B cell (primary cell): ENCODE data around the gene ADAM11. TPM values are rescaled to one million over a fixed set of nuclear protein-coding genes. Genes with fewer than 3 reads are reported as not detected.

ENCODE experiments used
- ATAC-seq: fragments of 200-7000 bp; cut with Tn5 transposase; one replicate; pipeline ENCODE4 v1.10.0; 2021; ENCODE audit warnings: low read depth, mild to moderate bottlenecking, moderate number of reproducible peaks, moderate library complexity
- CTCF ChIA-PET: fragments of 350-600 bp; sonication (Branson Sonifier 250); formaldehyde crosslinking; loops from one replicate; lab custom pipeline; 2021; ENCODE audit warnings: antibody characterized with exemption, inconsistent platforms; lab: Charles Lee
- POLR2A ChIA-PET: fragments of 350-600 bp; sonication (Branson Sonifier 250); formaldehyde crosslinking; loops from one replicate; lab custom pipeline; 2021; ENCODE audit warnings: antibody characterized with exemption; lab: Charles Lee
- DNase-seq: peaks from one replicate; pipeline ENCODE4 v3.0.0; 2013
- H2AFZ ChIP-seq: 2 replicates; pipeline ENCODE4 v1.6.1; 2012; ENCODE audit warnings: mild to moderate bottlenecking, low read depth, low read length; ENCODE audit not compliant: insufficient read depth, poor library complexity, severe bottlenecking
- H3K27ac ChIP-seq, 2 donors: 1 replicate in 1 of 2; 2 replicates in 1 of 2; pipeline ENCODE4 v1.5.1; 2012 to 2013; ENCODE audit warnings: low read length in 2 of 2, mild to moderate bottlenecking in 2 of 2, moderate library complexity in 1 of 2
- H3K27me3 ChIP-seq, 4 experiments: fragments of 200-600 bp in 1 of 4; sonication (generic) in 1 of 4; replicated peaks in 1 of 4; 1 replicate in 2 of 4; 2 replicates in 2 of 4; pipeline versions ENCODE4 v1.6.1 to v1.7.0; 2013 to 2016; ENCODE audit warnings: low read length in 3 of 4, mild to moderate bottlenecking in 2 of 4, mixed read lengths in 1 of 4, moderate library complexity in 1 of 4; ENCODE audit not compliant: insufficient read depth in 4 of 4, control insufficient read depth in 3 of 4; ENCODE audit errors: control extremely low read depth in 1 of 4
- H3K36me3 ChIP-seq, 2 experiments: replicated peaks in 1 of 2; 1 replicate in 1 of 2; 2 replicates in 1 of 2; pipeline versions ENCODE4 v1.6.1 to v1.7.1; 2013; ENCODE audit warnings: low read length in 1 of 2; ENCODE audit not compliant: insufficient read depth in 2 of 2, control insufficient read depth in 1 of 2; ENCODE audit errors: control extremely low read depth in 1 of 2, extremely low read depth in 1 of 2
- H3K4me1 ChIP-seq, 2 donors: fragments of 200-600 bp in 1 of 2; sonication (generic) in 1 of 2; 1 replicate in 1 of 2; 2 replicates in 1 of 2; pipeline versions ENCODE4 v1.5.1 to v1.6.1; 2013 to 2017; ENCODE audit warnings: low read length in 2 of 2; ENCODE audit not compliant: control insufficient read depth in 2 of 2, insufficient read depth in 2 of 2
- H3K4me2 ChIP-seq: replicated peaks from 2 replicates; pipeline ENCODE3; 2012; ENCODE audit warnings: mild to moderate bottlenecking, low read depth, low read length; ENCODE audit not compliant: poor library complexity, severe bottlenecking
- H3K4me3 ChIP-seq, 5 experiments: fragments of 200-600 bp in 1 of 5; sonication (generic) in 1 of 5; 1 replicate in 3 of 5; 2 replicates in 2 of 5; pipeline versions ENCODE4 v1.5.1 to v1.7.0; 2011 to 2016; ENCODE audit warnings: low read length in 4 of 5, mild to moderate bottlenecking in 4 of 5, low read depth in 2 of 5, control low read depth in 1 of 5, moderate library complexity in 1 of 5; ENCODE audit not compliant: insufficient read depth in 1 of 5; ENCODE audit errors: control extremely low read depth in 1 of 5, extremely low read depth in 1 of 5
- H3K79me2 ChIP-seq: fragments of 200-600 bp; sonication (generic); one replicate; pipeline ENCODE4 v1.6.0; 2016; ENCODE audit warnings: low read length; ENCODE audit not compliant: control insufficient read depth, insufficient read depth
- H3K9ac ChIP-seq: fragments of 200-600 bp; sonication (generic); 2 replicates; pipeline ENCODE4 v1.6.1; 2017; ENCODE audit warnings: mild to moderate bottlenecking, low read length, moderate library complexity
- H3K9me3 ChIP-seq, 3 donors: one replicate each; pipeline versions ENCODE4 v1.6.1 to v1.7.1; 2013; ENCODE audit warnings: low read length in 2 of 3; ENCODE audit not compliant: control insufficient read depth in 2 of 3, insufficient read depth in 1 of 3; ENCODE audit errors: control extremely low read depth in 1 of 3
- H4K20me1 ChIP-seq: 2 replicates; pipeline ENCODE4 v1.6.0; 2012; ENCODE audit warnings: mild to moderate bottlenecking, low read length; ENCODE audit not compliant: insufficient read depth, control insufficient read depth, poor library complexity, severe bottlenecking
- H3K27ac Mint-ChIP-seq: one replicate; pipeline ENCODE4 v1.8.0; 2021; ENCODE audit warnings: mixed read lengths
- H3K27me3 Mint-ChIP-seq: one replicate; pipeline ENCODE4 v1.8.0; 2021; ENCODE audit warnings: mixed read lengths
- H3K4me1 Mint-ChIP-seq: one replicate; pipeline ENCODE4 v1.8.0; 2021; ENCODE audit warnings: mixed read lengths
- H3K4me3 Mint-ChIP-seq: one replicate; pipeline ENCODE4 v1.8.0; 2021; ENCODE audit warnings: mixed read lengths
- H3K9me3 Mint-ChIP-seq: one replicate; pipeline ENCODE4 v1.8.0; 2022; ENCODE audit warnings: mixed read lengths; ENCODE audit not compliant: insufficient read depth
- CTCF ChIP-seq: fragments of 200-600 bp; IDR thresholded peaks from one replicate; pipeline ENCODE4 v1.8.0; 2022; ENCODE audit warnings: antibody characterized with exemption, mild to moderate bottlenecking
- EZH2 ChIP-seq: IDR thresholded peaks from 2 replicates; pipeline ENCODE4 v1.6.1; 2012; ENCODE audit warnings: borderline replicate concordance, low read depth, mild to moderate bottlenecking, moderate library complexity, low read length; ENCODE audit not compliant: insufficient read depth, poor library complexity, severe bottlenecking
- whole genome bisulfite sequencing: methylation state at CpG from one replicate; pipeline ENCODE4 v1.1.5; 2013; ENCODE audit warnings: missing lambda C conversion rate; ENCODE audit not compliant: insufficient coverage; 5-methylcytosine and 5-hydroxymethylcytosine counted together
- intact Hi-C: fragments of 100-400 bp; cut with micrococcal nuclease; formaldehyde crosslinking; loops from one replicate; pipeline ENCODE4 v1.10.0; 2022
- polyA plus RNA-seq: library from polyadenylated mRNA; depleted of rRNA; stranded (reverse); fragments of >200 nt; gene quantifications from 2 replicates; pipeline ENCODE4 v1.2.3, GENCODE V29; 2012
- total RNA-seq, 2 donors: library from RNA; stranded (reverse); fragments of 120-200 nt in 1 of 2; gene quantifications; 1 replicate in 1 of 2; 2 replicates in 1 of 2; pipeline versions ENCODE4 v1.2.3 to v1.2.4, GENCODE V29; 2013 to 2022

The ADAM11 gene
- total and polyA plus RNA-seq, 2 donors (not counting 1 experiment from before 2014, with no cell fraction given): 0.39 to 1.00 TPM

GRCh38 chr17:44779211-44780025, 20.6 kb downstream of the ADAM11 start:
- Histone ChIP-seq H4K20me1 (no peaks in the 10 kb centered on the region), H3K36me3 (no peaks in the 10 kb centered on the region), H3K4me3 (peak overlapping the region in 4 of 5 experiments; percentile 27 to 49 (median 41)), H3K9ac (peak overlapping the region; percentile 59), H3K4me2 (peak overlapping the region; percentile 83), H3K27ac (no peak overlapping the region), H3K27me3 (peaks cover 0 to 35% (median 4%) of the 10 kb centered on the region in 4 experiments), H3K9me3 (peaks cover 0 to 8% (median 0%) of the 10 kb centered on the region in 3 donors), H2AFZ (peak overlapping the region; percentile 86), H3K79me2 (no peaks in the 10 kb centered on the region), H3K4me1 (peaks cover 17 to 26% of the 10 kb centered on the region in 2 donors)
- Mint-ChIP-seq H3K9me3 (no peaks in the 10 kb centered on the region), H3K27ac (no peak overlapping the region), H3K4me3 (peak overlapping the region; percentile 80), H3K27me3 (peaks cover 4% of the 10 kb centered on the region), H3K4me1 (peaks cover 22% of the 10 kb centered on the region)
- DNase-seq (peak; percentile 86), ATAC-seq (peak; percentile 15)
- 22% methylated on average over 28 of the region's 36 CpGs for WGBS
- ChIA-PET POLR2A (no interaction called here), CTCF (interaction anchor here (0.5 to 11.1 kb wide), 15 partner anchors 17 to 498 kb away, joined by 3 to 208 read pairs (median 5); partner anchors contain the start of genes ACBD4 and EFTUD2)
- intact Hi-C loops: loop anchor here (1.0 kb wide), 1 partner anchor 86 kb away; no protein-coding TSS in a partner anchor
- TF ChIP-seq EZH2 (no peak), CTCF (peak; percentile 88)

- WGBS: 87% methylated on average over 9 of the region's 12 CpGs
- CTCF ChIA-PET: interaction anchor here (0.6 to 11.1 kb wide), 11 partner anchors 18 to 497 kb away, joined by 3 to 208 read pairs (median 5); partner anchors contain the start of gene ACBD4
- DNase-seq (no peak), ATAC-seq (no peak)
- Histone ChIP-seq H3K9ac (no peak overlapping the region), H2AFZ (no peak overlapping the region), H3K4me1 (peaks cover 17 to 20% of the 10 kb centered on the region in 2 donors), H3K4me3 (no peak overlapping the region), H4K20me1 (no peaks in the 10 kb centered on the region), H3K36me3 (no peaks in the 10 kb centered on the region), H3K27me3 (peaks cover 0 to 35% (median 4%) of the 10 kb centered on the region in 4 experiments), H3K79me2 (no peaks in the 10 kb centered on the region), H3K9me3 (peaks cover 0 to 8% (median 0%) of the 10 kb centered on the region in 3 donors), H3K27ac (no peak overlapping the region), H3K4me2 (no peak overlapping the region)
- Mint-ChIP-seq H3K4me3 (no peak overlapping the region), H3K9me3 (no peaks in the 10 kb centered on the region), H3K4me1 (peaks cover 20% of the 10 kb centered on the region), H3K27ac (no peak overlapping the region), H3K27me3 (peaks cover 4% of the 10 kb centered on the region)
- POLR2A ChIA-PET: no interaction called here
- TF ChIP-seq EZH2 (no peak), CTCF (no peak)
- intact Hi-C loops: no loop called here
Measured at GRCh38 chr17:44780161-44780560, 21.4 kb downstream of the ADAM11 start.
